WTC11 (cell line): ENCODE measurements around the gene DRC3.

ENCODE experiments used
- ATF2 ChIP-seq: sonication (generic); formaldehyde crosslinking; IDR thresholded peaks from 2 replicates; pipeline ENCODE4 v1.8.1; 2022; ENCODE audit warnings: low read depth, missing genetic modification reagents, borderline replicate concordance
- ATF3 ChIP-seq: sonication (generic); formaldehyde crosslinking; conservative IDR thresholded peaks from 2 replicates; pipeline ENCODE4 v1.8.1; 2022; ENCODE audit warnings: mild to moderate bottlenecking, missing genetic modification reagents
- CTCF ChIP-seq: fragments of 200-600 bp; IDR thresholded peaks from 2 replicates; pipeline ENCODE4 v1.8.0; 2022; ENCODE audit warnings: antibody characterized with exemption
- E2F5 ChIP-seq: sonication (generic); formaldehyde crosslinking; IDR thresholded peaks from 2 replicates; pipeline ENCODE4 v1.8.1; 2022; ENCODE audit warnings: mild to moderate bottlenecking, moderate library complexity, missing genetic modification reagents
- FOXP1 ChIP-seq: sonication (generic); formaldehyde crosslinking; IDR thresholded peaks from 2 replicates; pipeline ENCODE4 v1.8.0; 2022; ENCODE audit warnings: missing genetic modification reagents, mild to moderate bottlenecking, moderate library complexity, borderline replicate concordance
- SMAD4 ChIP-seq: sonication (generic); formaldehyde crosslinking; IDR thresholded peaks from 2 replicates; pipeline ENCODE4 v1.8.0; 2022; ENCODE audit warnings: mild to moderate bottlenecking, missing genetic modification reagents
- TP53 ChIP-seq: sonication (generic); formaldehyde crosslinking; IDR thresholded peaks from 2 replicates; pipeline ENCODE4 v1.8.1; 2023; ENCODE audit warnings: mild to moderate bottlenecking, missing genetic modification reagents

- TF ChIP-seq ATF3 (CRISPR knock-in tag) (no peak), SMAD4 (CRISPR knock-in tag) (no peak), ATF2 (CRISPR knock-in tag) (no peak), TP53 (CRISPR knock-in tag) (no peak), E2F5 (CRISPR knock-in tag) (no peak), CTCF (no peak), FOXP1 (CRISPR knock-in tag) (no peak)
Observed at GRCh38 chr17:17971431-17972125, 1.1 kb upstream of the DRC3 start.
